Measurements from ENCODE around the gene HMX2.
"Not testable (repeated sequence)": the region's sequence is repeated elsewhere in the genome, so short reads cannot be mapped to it uniquely, and the experiment has no call there.

The HMX2 gene

DNA sequence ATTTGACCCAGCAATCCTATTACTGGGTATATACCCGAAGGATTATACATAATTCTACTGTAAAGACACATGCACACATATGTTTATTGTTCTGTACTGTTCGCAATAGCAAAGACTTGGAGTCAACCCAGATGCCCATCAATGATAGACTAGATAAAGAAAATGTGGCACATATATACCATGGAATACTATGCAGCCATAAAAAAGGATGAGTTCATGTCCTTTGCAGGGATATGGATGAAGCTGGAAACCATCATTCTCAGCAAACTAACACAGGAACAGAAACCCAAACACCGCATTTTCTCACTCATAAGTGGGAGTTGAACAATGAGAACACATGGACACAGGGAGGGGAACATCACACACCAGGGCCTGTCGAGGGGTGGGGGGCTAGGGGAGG is 30.5 kb downstream of the HMX2 start:
- intact Hi-C loops (cut with DNase I); DNase-seq: not testable (repeated sequence)

- intact Hi-C loops (cut with DNase I) = no loop called here
- DNase-seq = no peak
These were observed 32.5 kb downstream of the HMX2 start for GRCh38 chr10:123180101-123181090.

- DNase-seq = no peak
- intact Hi-C loops (cut with DNase I) = no loop called here
These were observed 35.8 kb downstream of the HMX2 start for GRCh38 chr10:123183724-123184123.

GRCh38 chr10:123187781-123188180 is 39.8 kb downstream of the HMX2 start:
- intact Hi-C loops (cut with DNase I) = no loop called here
- no peak for DNase-seq

- intact Hi-C loops (cut with DNase I) = no loop called here
These were observed 44.0 kb downstream of the HMX2 start for GRCh38 chr10:123191886-123192285.

DNA sequence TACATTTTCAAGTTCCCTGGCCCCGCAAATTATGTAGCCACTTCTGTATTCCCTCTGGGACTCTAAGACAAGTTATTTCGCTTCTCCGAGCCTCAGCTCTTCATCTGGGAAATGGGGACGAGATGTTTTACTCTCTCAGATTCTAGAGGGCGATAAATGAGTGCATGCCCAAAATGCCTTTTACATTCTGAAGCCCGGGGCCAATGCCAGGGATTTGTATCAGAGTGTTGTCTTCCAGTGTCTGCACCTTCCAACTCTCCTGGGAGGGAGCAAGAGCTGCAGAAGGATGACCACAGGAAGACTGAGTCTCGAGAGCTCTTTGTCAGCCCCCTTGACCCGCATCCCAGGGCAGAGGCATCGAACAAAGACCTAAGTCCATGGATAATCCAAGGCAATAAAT is 46.1 kb downstream of the HMX2 start:
- intact Hi-C loops (cut with DNase I) = no loop called here
- DNase-seq = no peak

More at GRCh38 chr10:123191886-123192285, 44.0 kb downstream of the HMX2 start:
- DNase-seq = no peak
